CD14-positive monocyte (primary cell): ENCODE results near the gene ADGRG7. TPM values are rescaled to one million over a fixed set of nuclear protein-coding genes. Genes with fewer than 3 reads are reported as not detected.
"Not testable (repeated sequence)": the region's sequence is repeated elsewhere in the genome, so short reads cannot be mapped to it uniquely, and the experiment has no call there.

ENCODE experiments used
- DNase-seq, 3 donors: peaks; one replicate each; pipeline ENCODE4 v3.0.0-alpha.2; 2011 to 2022
- H2AFZ ChIP-seq: 2 replicates; pipeline ENCODE4 v1.6.0; 2012; ENCODE audit warnings: mild to moderate bottlenecking, low read depth, low read length, inconsistent platforms; ENCODE audit not compliant: insufficient read depth, poor library complexity, severe bottlenecking
- H3K27ac ChIP-seq, 2 donors: 1 replicate in 1 of 2; 2 replicates in 1 of 2; pipeline ENCODE4 v1.5.1; 2012 to 2013; ENCODE audit warnings: low read length in 2 of 2, control low read depth in 1 of 2, inconsistent platforms in 1 of 2, low read depth in 1 of 2, mild to moderate bottlenecking in 1 of 2
- H3K27me3 ChIP-seq, 2 donors: one replicate each; pipeline versions ENCODE4 v1.6.0 to v1.6.1; 2011 to 2013; ENCODE audit warnings: low read length in 2 of 2; ENCODE audit not compliant: control insufficient read depth in 2 of 2, insufficient read depth in 2 of 2
- H3K36me3 ChIP-seq, 2 donors: replicated peaks in 1 of 2; 1 replicate in 1 of 2; 2 replicates in 1 of 2; pipeline versions ENCODE4 v1.5.1 to v1.6.1; 2012 to 2013; ENCODE audit warnings: low read length in 2 of 2, control low read depth in 1 of 2, inconsistent platforms in 1 of 2, mild to moderate bottlenecking in 1 of 2; ENCODE audit not compliant: insufficient read depth in 2 of 2, control insufficient read depth in 1 of 2
- H3K4me1 ChIP-seq, 2 donors: 1 replicate in 1 of 2; 2 replicates in 1 of 2; pipeline versions ENCODE4 v1.5.1 to v1.6.1; 2012 to 2013; ENCODE audit warnings: low read length in 2 of 2, control low read depth in 1 of 2, inconsistent platforms in 1 of 2, mild to moderate bottlenecking in 1 of 2, moderate library complexity in 1 of 2; ENCODE audit not compliant: insufficient read depth in 2 of 2, control insufficient read depth in 1 of 2
- H3K4me2 ChIP-seq: replicated peaks from 2 replicates; pipeline ENCODE3; 2012; ENCODE audit warnings: low read length, moderate library complexity, mild to moderate bottlenecking; ENCODE audit not compliant: poor library complexity, severe bottlenecking; ENCODE audit errors: extremely low read depth
- H3K4me3 ChIP-seq, 3 experiments: fragments of 200-600 bp in 1 of 3; sonication (generic) in 1 of 3; replicated peaks in 1 of 3; 1 replicate in 2 of 3; 2 replicates in 1 of 3; pipeline ENCODE4 v1.5.1; 2011 to 2013; ENCODE audit warnings: low read length in 3 of 3, mild to moderate bottlenecking in 3 of 3, control low read depth in 2 of 3, low read depth in 2 of 3, inconsistent platforms in 1 of 3, moderate library complexity in 1 of 3
- H3K79me2 ChIP-seq: 2 replicates; pipeline ENCODE4 v1.6.0; 2012; ENCODE audit warnings: mild to moderate bottlenecking, control low read depth, inconsistent platforms, low read length, moderate library complexity; ENCODE audit not compliant: insufficient read depth
- H3K9ac ChIP-seq: 2 replicates; pipeline ENCODE4 v1.6.0; 2017; ENCODE audit warnings: low read length, mild to moderate bottlenecking; ENCODE audit not compliant: insufficient read depth, poor library complexity, severe bottlenecking
- H3K9me3 ChIP-seq, 2 donors: replicated peaks in 1 of 2; 1 replicate in 1 of 2; 2 replicates in 1 of 2; pipeline versions ENCODE4 v1.5.1 to v1.6.1; 2012 to 2013; ENCODE audit warnings: low read length in 2 of 2, control low read depth in 1 of 2; ENCODE audit not compliant: control insufficient read depth in 1 of 2, insufficient read depth in 1 of 2
- H4K20me1 ChIP-seq: 2 replicates; pipeline ENCODE4 v1.6.0; 2012; ENCODE audit warnings: mild to moderate bottlenecking, low read length, control low read depth, moderate library complexity; ENCODE audit not compliant: insufficient read depth
- H3K27ac Mint-ChIP-seq, 7 donors: one replicate each; pipeline ENCODE4 v1.8.0; 2020; ENCODE audit warnings: mild to moderate bottlenecking in 7 of 7, mixed read lengths in 7 of 7, moderate library complexity in 6 of 7, inconsistent platforms in 2 of 7
- H3K27me3 Mint-ChIP-seq, 3 donors: one replicate each; pipeline ENCODE4 v1.8.0; 2021 to 2022; ENCODE audit warnings: low read depth in 3 of 3, mild to moderate bottlenecking in 3 of 3, mixed read lengths in 3 of 3, moderate library complexity in 3 of 3, inconsistent platforms in 1 of 3
- H3K36me3 Mint-ChIP-seq, 2 donors: one replicate each; pipeline ENCODE4 v1.8.0; 2020; ENCODE audit warnings: mixed read lengths in 2 of 2, inconsistent platforms in 1 of 2, mild to moderate bottlenecking in 1 of 2
- H3K4me1 Mint-ChIP-seq: one replicate; pipeline ENCODE4 v1.8.0; 2020; ENCODE audit warnings: mild to moderate bottlenecking, mixed read lengths
- H3K4me3 Mint-ChIP-seq, 2 donors: one replicate each; pipeline ENCODE4 v1.8.0; 2020; ENCODE audit warnings: mild to moderate bottlenecking in 2 of 2, mixed read lengths in 2 of 2, moderate library complexity in 1 of 2
- H3K9me3 Mint-ChIP-seq, 7 donors: one replicate each; pipeline ENCODE4 v1.8.0; 2020 to 2022; ENCODE audit warnings: mixed read lengths in 7 of 7, mild to moderate bottlenecking in 6 of 7, moderate library complexity in 6 of 7, inconsistent platforms in 2 of 7
- WGBS: methylation state at CpG from one replicate; pipeline ENCODE4 v1.1.5; 2013; ENCODE audit warnings: missing lambda C conversion rate; ENCODE audit not compliant: insufficient coverage; 5-methylcytosine and 5-hydroxymethylcytosine counted together
- intact Hi-C, 2 donors: fragments of 100-400 bp; cut with micrococcal nuclease; formaldehyde crosslinking; loops; one replicate each; pipeline versions ENCODE4 v1.15.0 to v1.15.1; 2023
- polyA plus RNA-seq, 3 donors: library from polyadenylated mRNA; depleted of rRNA in 1 of 3; unstranded in 2 of 3; stranded (reverse) in 1 of 3; fragments of 300-500 nt in 2 of 3; fragments of >200 nt in 1 of 3; fragmentation: Illumina TruSeq in 2 of 3; gene quantifications; 1 replicate in 2 of 3; 2 replicates in 1 of 3; pipeline ENCODE4 v1.2.3, GENCODE V29; 2012 to 2021
- TF ChIP-seq, protein P1 (sequence below): fragments of 200-600 bp; IDR thresholded peaks from one replicate; pipeline ENCODE4 v1.8.0; 2022; ENCODE audit warnings: antibody characterized with exemption, mild to moderate bottlenecking

ADGRG7 gene
- polyA plus RNA-seq, 3 donors, result not detected

DNA sequence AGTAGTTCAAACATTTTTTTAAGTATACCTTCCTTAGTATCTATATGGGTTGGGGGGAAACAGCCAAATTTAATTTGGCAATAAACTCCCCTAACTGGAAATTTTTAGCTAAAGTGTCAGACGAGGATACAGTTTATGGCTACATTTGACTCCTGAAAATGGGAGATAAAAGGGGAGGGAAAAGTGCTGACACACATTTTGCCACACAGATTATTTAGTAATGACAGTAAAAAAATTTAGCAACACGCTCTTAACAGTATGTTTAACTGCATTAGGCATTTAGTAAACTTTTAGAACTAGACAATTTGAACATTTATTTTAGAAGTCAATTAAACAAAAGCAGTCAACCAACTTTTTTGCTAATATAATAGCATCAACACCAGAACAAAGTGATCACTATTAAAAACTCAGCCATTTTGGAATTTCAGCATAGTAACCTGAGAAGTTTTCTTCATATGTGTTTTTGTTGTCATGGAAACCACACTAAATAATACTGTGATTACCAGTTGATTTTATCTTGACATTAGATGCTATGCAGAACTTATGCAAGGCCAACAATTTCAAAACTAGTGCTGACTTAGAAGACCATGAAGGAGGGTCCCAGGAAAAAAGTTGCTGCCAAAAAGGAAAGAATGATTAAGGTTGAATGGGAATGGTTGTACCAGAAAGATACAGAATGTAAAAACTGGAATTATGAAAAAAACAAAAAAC lies 52.9 kb downstream of the ADGRG7 start:
- Mint-ChIP-seq H3K27ac (no peak overlapping the region), H3K4me3 (no peak overlapping the region), H3K27me3 (peaks cover 0 to 5% (median 0%) of the 10 kb centered on the region in 3 donors), H3K9me3 (no peaks in the 10 kb centered on the region), H3K4me1 (peaks cover 21% of the 10 kb centered on the region), H3K36me3 (no peaks in the 10 kb centered on the region)
- intact Hi-C loops, result no loop called here
- no peak overlapping the region for H2AFZ ChIP-seq
- H3K79me2 ChIP-seq, result no peaks in the 10 kb centered on the region
- WGBS, result no CpG with 5 or more reads among the region's 2 CpGs
- no peaks in the 10 kb centered on the region for H3K9me3 ChIP-seq
- H3K36me3 ChIP-seq, result no peaks in the 10 kb centered on the region
- H3K27ac ChIP-seq, result no peak overlapping the region
- H4K20me1 ChIP-seq, result no peaks in the 10 kb centered on the region
- H3K27me3 ChIP-seq, result no peaks in the 10 kb centered on the region
- H3K9ac ChIP-seq, result no peak overlapping the region
- DNase-seq, result no peak
- no peaks in the 10 kb centered on the region for H3K4me1 ChIP-seq
- no peak overlapping the region for H3K4me2 ChIP-seq
- TF ChIP-seq, protein P1, sequence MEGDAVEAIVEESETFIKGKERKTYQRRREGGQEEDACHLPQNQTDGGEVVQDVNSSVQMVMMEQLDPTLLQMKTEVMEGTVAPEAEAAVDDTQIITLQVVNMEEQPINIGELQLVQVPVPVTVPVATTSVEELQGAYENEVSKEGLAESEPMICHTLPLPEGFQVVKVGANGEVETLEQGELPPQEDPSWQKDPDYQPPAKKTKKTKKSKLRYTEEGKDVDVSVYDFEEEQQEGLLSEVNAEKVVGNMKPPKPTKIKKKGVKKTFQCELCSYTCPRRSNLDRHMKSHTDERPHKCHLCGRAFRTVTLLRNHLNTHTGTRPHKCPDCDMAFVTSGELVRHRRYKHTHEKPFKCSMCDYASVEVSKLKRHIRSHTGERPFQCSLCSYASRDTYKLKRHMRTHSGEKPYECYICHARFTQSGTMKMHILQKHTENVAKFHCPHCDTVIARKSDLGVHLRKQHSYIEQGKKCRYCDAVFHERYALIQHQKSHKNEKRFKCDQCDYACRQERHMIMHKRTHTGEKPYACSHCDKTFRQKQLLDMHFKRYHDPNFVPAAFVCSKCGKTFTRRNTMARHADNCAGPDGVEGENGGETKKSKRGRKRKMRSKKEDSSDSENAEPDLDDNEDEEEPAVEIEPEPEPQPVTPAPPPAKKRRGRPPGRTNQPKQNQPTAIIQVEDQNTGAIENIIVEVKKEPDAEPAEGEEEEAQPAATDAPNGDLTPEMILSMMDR, result no peak
- no peak overlapping the region for H3K4me3 ChIP-seq

DNA sequence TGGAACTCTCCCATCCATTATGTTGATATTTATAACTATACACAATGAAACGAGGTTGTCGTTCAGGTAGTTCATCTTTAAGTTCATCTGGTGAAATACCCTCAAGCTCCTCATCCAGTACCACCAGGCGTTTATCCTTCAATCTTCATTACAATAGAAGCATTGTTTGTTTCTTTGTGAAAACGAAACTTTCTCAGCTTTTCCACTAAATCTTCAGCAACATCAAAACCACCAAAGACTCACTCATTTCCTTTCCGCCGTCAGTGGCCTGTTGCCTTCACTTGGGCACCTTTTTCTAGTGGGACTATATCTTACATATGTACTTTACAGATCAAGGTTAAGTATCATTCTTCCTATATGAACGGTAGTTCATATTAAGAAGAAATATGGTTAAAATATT lies 55.8 kb downstream of the ADGRG7 start:
- Mint-ChIP-seq H3K27ac (no peak overlapping the region), H3K4me1 (peaks cover 21% of the 10 kb centered on the region), H3K36me3 (no peaks in the 10 kb centered on the region), H3K9me3 (peaks cover 0 to 7% (median 3%) of the 10 kb centered on the region in 7 donors), H3K4me3 (peak overlapping the region in 1 of 2 donors; percentile 76), H3K27me3 (peaks cover 0 to 5% (median 0%) of the 10 kb centered on the region in 3 donors)
- Histone ChIP-seq H3K79me2 (no peaks in the 10 kb centered on the region), H3K9ac (no peak overlapping the region), H3K4me2 (no peak overlapping the region), H3K9me3 (no peaks in the 10 kb centered on the region), H3K27me3 (no peaks in the 10 kb centered on the region), H3K27ac (no peak overlapping the region), H2AFZ (peak overlapping the region; percentile 30), H3K36me3 (no peaks in the 10 kb centered on the region), H3K4me1 (no peaks in the 10 kb centered on the region), H3K4me3 (no peak overlapping the region), H4K20me1 (no peaks in the 10 kb centered on the region)
- DNase-seq, result no peak
- intact Hi-C loops, result no loop called here
- WGBS, result no CpG with 5 or more reads among the region's 7 CpGs
- TF ChIP-seq, protein P1, result no peak

DNA sequence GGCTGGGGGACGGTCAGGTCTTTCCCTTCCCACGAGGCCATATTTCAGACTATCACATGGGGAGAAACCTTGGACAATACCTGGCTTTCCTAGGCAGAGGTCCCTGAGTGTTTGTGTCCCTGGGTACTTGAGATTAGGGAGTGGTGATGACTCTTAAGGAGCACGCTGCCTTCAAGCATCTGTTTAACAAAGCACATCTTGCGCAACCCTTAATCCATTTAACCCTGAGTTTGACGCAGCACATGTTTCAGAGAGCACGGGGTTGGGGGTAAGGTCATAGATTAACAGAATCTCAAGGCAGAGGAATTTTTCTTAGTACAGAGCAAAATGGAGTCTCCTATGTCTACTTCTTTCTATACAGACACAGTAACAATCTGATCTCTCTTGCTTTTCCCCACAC lies 57.3 kb downstream of the ADGRG7 start:
- H3K4me1 ChIP-seq, H3K27me3 Mint-ChIP-seq, H3K36me3 Mint-ChIP-seq, H3K4me2 ChIP-seq, H3K27ac Mint-ChIP-seq, DNase-seq, H3K36me3 ChIP-seq, H3K4me3 Mint-ChIP-seq, H3K9me3 ChIP-seq, H2AFZ ChIP-seq, H3K4me3 ChIP-seq, H3K9ac ChIP-seq, H3K79me2 ChIP-seq, intact Hi-C loops, H4K20me1 ChIP-seq, H3K27me3 ChIP-seq, H3K27ac ChIP-seq: not testable (repeated sequence)
- WGBS, result no CpG with 5 or more reads among the region's 6 CpGs
- peaks cover 21% of the 10 kb centered on the region for H3K4me1 Mint-ChIP-seq
- H3K9me3 Mint-ChIP-seq, result peaks cover 5 to 17% (median 10%) of the 10 kb centered on the region in 7 donors
